NB4 (cell line): ENCODE measurements around the gene OBP2B.

ENCODE experiments used
- MAX ChIP-seq: IDR thresholded peaks from 2 replicates; pipeline ENCODE4 v1.6.1; 2011; ENCODE audit warnings: low read depth, low read length
- POLR2A ChIP-seq: IDR thresholded peaks from 2 replicates; pipeline ENCODE4 v1.6.1; 2011; ENCODE audit warnings: mild to moderate bottlenecking; ENCODE audit not compliant: insufficient read length; ENCODE audit errors: extremely low read depth
- TF ChIP-seq, protein P1 (sequence below): IDR thresholded peaks from one replicate; pipeline ENCODE4 v1.5.1; 2012; ENCODE audit warnings: low read depth, low read length

GRCh38 chr9:133158695-133159094 is 50.4 kb downstream of the OBP2B start:
- TF ChIP-seq, protein P1, sequence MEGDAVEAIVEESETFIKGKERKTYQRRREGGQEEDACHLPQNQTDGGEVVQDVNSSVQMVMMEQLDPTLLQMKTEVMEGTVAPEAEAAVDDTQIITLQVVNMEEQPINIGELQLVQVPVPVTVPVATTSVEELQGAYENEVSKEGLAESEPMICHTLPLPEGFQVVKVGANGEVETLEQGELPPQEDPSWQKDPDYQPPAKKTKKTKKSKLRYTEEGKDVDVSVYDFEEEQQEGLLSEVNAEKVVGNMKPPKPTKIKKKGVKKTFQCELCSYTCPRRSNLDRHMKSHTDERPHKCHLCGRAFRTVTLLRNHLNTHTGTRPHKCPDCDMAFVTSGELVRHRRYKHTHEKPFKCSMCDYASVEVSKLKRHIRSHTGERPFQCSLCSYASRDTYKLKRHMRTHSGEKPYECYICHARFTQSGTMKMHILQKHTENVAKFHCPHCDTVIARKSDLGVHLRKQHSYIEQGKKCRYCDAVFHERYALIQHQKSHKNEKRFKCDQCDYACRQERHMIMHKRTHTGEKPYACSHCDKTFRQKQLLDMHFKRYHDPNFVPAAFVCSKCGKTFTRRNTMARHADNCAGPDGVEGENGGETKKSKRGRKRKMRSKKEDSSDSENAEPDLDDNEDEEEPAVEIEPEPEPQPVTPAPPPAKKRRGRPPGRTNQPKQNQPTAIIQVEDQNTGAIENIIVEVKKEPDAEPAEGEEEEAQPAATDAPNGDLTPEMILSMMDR, result no peak
- TF ChIP-seq POLR2A (no peak), MAX (no peak)
